ENCODE results near the gene SPOCD1.
A peak's percentile ranks its signal among the peaks of the same experiment; 100 is the strongest.

SPOCD1 gene

DNA sequence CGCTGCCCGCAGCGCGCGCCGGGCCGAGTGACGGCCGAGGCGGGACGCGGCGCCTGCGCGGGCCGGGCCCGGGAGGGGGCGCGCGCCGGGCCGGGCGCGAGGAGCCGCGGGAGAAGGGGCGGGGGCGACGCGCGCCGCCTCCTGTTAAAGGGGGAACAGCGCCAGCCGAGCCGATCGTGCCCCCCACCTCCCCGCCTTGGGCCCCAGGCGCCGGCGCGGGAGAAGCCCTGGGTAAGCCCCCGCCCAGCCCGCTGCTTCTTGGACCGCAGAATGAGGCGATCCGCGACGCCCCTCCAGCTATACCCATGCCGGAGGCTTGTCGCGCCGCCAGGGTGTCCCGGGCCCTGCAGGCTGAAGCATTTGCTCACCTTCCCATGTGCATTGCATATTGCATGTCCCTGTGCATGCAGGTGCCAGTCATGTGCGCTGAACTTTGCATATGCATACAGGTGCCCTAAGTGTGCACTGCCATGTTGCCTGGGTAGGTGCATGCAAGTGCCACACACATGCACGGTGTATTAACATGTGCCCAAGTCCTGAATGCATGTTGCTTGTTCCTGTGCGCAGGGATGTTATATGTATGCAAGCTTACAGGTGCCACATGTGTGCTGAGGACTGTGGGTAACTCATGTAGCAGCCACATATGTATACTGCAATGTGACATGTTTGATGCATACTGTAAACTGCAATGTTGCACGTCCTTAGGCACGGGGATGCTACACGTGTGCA lies 51.3 kb downstream of the SPOCD1 start, which contains the start of gene ADGRB2:
TSS of gene ADGRB2 (minus strand) at position 29 of the 729 bp plus-strand sequence. CDS start 7,119 bp downstream, outside the sequence.
- peak in 3 of 10 donors; percentile 45 to 86 (median 47) for DNase-seq
- intact Hi-C loops (cut with DNase I), result loop anchor here (5.0 kb wide), 1 partner anchor 198 kb away; no protein-coding TSS in a partner anchor

DNA sequence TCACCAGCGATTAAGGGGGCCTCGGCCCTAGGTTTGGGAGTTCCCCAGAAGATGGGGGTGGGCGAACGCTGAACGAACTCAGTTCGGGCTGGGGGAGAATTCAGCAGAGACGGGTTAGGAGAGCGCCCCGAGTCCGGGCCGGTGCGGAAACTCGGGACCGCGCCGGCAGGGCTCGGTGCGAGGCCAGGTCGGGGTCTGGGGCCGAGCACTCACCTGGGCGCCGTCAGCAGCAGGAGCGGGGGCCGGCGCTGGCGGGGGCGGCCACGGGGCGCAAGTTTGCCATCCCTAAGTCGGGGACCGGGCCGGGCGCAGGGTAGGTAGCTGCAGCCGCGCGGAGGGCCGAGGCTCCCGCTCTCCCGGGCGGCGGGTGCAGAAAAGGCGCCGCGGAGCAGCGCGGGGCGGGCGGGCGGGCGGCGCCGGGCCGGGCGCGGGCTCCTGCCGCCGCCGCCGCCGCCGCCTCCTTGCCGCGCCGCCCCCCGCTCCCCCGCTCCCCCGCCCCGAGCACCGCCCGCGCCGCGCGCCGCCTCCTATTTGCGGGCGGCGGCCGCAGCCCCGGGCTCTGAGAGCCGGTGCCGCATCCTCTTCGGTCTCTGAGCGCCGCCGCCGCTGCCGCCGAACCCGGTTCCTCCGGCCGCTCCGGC lies 52.0 kb downstream of the SPOCD1 start:
- peak in 1 of 10 donors; percentile 60 for DNase-seq
- intact Hi-C loops (cut with DNase I), result loop anchor here (5.0 kb wide), 1 partner anchor 199 kb away; no protein-coding TSS in a partner anchor

DNA sequence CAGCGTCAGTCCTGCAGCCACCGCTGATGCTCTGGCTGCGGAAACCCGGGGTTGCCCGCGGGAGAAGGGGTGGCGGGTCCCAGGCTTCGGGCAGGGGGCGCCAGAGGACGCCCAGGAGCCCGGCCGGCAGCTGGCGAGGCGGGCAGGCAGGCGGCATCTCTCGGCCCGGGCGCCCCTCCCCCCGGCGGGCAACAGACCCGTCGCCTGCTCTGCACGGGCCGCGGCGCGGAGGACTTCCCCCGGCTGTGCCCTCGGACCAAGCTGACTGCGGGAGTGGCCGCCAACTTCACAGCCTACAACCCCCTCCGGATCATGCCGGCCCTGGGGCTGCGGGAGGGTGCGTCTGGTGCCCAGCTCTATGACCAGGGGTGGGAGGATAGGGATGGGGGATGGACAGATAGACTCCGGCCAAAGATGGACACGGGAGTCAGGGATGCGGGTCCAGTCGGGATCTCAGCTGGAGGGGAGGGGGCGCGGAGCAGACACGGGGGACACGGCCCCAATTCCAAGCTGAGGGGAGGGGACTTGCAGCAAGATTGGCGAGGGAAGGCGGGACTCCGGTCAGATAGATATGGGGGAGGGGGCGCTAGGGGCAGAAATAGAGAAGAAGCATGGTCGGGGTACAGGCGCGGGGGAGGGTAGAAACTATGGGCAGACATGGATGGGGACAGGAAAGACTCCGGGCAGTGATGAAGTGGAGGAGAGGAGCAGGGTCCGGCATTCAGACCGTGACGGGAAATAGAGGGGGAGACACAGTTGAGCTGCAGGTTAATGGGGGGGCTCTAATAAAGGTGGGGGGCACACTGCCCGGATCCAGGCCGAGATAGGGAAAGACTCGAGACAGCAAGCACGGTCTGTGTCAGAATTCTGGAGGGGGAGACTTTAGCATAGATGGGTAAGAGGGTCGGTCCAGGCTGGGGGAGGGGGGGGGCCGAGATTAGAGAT lies 52.8 kb downstream of the SPOCD1 start:
- intact Hi-C loops (cut with DNase I), result loop anchor here (1.0 to 5.0 kb wide), 2 partner anchors 25 to 199 kb away; no protein-coding TSS in a partner anchor

DNA sequence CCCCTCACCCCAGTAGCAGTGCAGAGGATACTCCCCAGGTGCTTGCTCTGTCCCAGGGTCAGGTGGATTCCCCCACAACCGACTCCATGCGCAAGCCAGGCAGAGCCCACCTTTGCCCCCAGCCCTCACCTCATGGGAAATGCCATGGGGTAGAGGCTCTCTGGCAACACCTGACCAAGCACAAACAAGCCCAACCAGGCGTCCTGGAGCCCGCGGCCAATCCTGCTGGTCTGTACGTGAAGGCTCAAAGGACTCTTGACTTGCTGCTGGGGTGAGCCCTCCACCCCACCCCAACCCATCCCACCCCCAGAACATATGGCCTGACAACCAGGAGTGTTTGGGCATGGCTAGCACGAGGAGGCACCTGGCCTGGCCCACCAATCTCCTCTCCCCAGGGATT lies 53.5 kb downstream of the SPOCD1 start:
- intact Hi-C loops (cut with DNase I), result loop anchor here (1.0 to 5.0 kb wide), 2 partner anchors 26 to 200 kb away; no protein-coding TSS in a partner anchor
- no peak for DNase-seq

More for the DNA sequence above, 52.8 kb downstream of the SPOCD1 start:
- DNase-seq, result peak; percentile 67 to 98 (median 80)

DNA sequence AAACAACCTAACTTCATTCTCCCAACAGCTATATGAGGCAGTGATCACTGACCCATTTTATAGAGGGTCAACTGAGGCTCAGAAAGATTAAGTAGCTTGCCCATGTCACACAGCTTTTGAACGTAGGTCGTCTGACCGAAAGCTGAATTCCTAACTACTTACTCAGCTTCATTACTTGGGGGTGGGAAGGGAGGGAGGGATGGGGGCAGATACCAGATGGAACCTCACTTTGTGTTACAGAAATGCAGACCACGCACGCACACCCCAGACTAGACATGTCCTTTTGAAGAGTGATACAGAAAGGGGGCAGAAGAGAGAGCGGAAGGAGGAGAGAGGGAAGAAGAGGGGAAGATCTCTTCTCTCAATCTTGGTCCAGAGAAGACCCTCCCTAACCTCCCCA lies 53.9 kb downstream of the SPOCD1 start:
- intact Hi-C loops (cut with DNase I), result loop anchor here (1.0 to 5.0 kb wide), 2 partner anchors 26 to 200 kb away; no protein-coding TSS in a partner anchor
- DNase-seq, result peak in 1 of 10 donors; percentile 50

DNA sequence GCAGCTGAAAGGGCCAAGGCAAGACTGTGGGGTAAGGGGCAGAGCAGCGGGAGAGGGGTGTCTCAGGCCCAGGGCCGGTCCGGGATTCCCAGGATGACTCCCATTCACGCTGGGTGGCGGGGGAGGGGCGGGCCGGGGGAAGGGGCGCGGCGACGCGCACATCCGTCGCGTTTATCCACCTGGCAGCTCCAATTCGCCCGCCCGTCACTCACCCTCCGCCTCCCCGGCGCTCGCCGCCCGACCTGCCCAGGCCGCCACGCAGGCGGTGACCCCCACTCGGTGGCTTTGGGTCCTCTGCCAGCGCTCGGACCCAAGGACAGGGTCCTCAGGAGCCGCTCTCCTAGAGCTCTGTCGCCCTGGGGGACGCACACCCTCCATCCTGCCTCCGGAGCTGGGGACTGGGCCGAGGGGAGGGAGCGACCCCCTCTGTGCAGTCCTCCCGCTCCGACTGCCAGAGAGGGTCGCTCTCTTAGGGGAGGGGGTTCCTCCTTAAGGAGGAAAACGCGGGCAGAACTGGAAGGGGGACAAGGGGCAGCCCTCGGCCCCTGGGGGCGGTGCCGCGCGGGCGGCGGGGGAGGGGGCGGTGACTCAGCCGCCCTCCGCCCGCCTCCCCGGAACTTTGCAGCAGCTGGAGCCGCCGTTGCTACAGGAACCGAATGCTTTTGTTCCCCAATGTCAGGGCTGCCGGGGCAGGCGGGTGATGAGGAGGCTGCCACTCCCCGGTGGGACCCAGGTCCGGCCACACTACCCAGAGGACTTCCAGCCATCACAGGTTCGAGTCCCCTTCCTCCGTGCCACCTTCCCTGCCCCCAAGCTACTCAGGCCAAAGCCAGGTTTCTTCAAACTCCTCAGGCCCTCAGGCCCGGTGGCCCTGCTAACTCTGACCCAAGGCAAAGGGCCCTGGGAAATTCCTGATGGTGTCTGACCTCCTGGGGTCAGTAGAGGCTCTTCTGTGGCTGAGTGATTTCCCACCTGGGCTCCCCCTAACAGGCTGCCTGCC lies 55.1 kb downstream of the SPOCD1 start:
- intact Hi-C loops (cut with DNase I), result loop anchor here (5.0 kb wide), 1 partner anchor 202 kb away; no protein-coding TSS in a partner anchor
- peak in 6 of 10 donors; percentile 60 to 93 (median 80) for DNase-seq

DNA sequence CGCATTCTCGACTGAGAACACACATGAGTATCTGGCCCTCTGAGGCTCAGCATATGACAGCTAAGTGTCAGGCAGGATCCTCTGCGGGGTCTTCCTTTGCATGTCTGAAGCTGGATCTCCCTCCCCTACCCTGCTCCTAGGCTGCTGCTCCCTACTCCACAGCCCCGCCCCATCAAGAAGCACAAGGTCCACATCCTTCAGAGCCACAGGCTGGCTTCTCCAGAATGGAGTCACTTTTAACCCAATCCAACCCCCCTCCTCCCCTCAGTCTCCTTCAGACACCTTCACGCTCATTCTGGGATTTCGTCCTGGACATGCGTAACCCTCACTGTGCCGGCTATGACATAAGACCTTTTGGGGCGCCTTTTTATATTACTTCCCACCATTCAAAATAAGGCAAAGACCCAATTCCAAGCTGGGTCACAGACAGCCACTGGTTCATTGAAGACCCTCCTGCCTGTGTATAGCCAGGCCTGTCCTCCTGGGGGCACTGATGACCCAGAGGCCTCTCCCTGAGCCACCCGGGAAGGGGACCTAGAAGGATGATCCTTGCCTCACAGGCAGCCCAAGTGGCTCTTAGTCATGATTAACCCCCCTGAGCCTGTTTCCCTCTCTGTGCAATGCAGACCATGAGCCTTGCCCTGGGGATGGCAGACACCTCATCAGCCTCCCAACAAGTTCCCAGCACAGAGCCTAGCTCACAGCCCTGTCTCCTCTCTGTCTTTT lies 56.4 kb downstream of the SPOCD1 start:
- peak in 1 of 10 donors; percentile 25 for DNase-seq
- intact Hi-C loops (cut with DNase I), result loop anchor here (5.0 kb wide), 1 partner anchor 203 kb away; no protein-coding TSS in a partner anchor

DNA sequence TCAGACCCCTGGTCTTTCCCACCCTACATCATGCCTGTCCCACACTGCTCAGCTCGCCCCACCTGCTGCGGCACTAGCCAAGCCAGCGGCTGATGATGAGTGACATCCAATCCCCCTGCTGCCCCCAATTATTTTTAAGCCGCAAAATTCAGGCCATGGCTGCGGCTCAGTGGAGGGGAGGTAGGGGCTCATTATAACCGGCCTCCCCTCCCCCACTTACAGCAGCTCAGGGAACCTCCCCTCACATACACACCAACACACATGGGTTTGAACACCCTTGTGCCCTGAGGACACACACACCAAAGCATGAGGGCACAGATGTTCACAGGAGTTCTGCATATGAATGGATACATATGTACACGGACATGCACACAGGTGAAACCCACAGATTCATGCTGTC lies 57.0 kb downstream of the SPOCD1 start:
- intact Hi-C loops (cut with DNase I), result no loop called here
- DNase-seq, result peak in 1 of 10 donors; percentile 26

DNA sequence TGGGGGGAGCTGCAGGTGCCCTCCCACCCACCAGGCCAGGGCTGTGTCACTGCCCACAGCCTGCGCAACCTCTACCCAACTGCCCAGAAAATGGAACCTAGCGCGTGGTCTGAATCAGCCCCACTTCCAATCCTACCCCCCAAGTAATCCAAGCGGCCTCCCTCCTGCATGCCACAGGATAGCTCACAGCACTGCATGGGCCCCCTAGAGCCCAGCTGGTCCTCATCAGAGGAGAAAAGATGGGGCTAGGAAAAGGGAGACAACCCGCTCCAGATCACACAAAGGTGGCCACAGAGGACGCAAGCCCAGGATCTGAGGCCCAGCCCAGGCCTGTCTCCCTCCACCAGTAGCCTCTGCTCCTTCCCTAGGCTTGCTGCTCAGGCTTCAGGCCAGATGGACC lies 57.8 kb downstream of the SPOCD1 start:
- intact Hi-C loops (cut with DNase I), result no loop called here
- peak in 1 of 10 donors; percentile 60 for DNase-seq

DNA sequence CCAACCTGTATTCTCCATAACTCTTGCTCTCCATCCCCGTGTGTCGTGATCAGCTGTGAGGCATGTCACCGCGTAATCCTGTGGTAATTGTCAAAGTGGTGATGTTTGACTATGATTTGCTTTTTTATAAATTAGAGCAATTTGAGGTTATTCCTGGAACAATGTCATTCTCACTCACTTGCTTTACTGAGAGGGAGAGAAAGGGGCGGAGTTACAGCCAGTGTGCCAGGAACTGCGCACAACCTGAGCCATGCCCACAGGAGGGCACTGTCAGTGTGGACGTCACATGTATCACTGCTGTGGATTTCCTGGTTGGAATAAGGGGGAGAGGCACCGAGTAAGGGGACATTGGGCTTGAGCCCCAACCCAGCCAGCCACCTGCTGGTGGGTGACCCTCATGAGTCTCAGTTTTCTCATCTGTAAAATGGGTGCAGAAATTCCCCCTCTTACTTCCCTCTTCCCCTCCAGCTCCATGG lies 58.6 kb downstream of the SPOCD1 start:
- intact Hi-C loops (cut with DNase I), result no loop called here
- peak in 1 of 10 donors; percentile 77 for DNase-seq

DNA sequence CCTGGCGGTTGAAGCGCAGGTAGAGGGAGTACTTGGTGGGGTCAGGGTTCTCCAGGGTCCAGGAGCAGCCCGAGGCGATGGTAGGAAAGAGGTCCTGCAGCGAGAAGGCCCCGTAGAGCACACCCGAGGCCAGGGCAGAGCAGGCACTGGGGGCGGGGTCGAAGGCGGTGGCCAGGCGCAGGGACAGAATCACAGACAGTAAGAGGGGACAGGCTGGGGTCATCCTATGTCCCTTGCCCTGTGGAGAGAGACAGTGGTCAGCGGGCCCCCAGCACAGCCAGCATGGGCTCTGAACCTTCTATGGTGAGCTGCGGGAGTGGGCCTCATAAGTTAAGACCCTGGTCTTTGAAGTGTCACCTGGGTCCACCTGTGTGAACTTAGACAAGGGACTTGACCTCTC lies 59.2 kb downstream of the SPOCD1 start:
- DNase-seq, result peak in 1 of 10 donors; percentile 33
- intact Hi-C loops (cut with DNase I), result no loop called here

DNA sequence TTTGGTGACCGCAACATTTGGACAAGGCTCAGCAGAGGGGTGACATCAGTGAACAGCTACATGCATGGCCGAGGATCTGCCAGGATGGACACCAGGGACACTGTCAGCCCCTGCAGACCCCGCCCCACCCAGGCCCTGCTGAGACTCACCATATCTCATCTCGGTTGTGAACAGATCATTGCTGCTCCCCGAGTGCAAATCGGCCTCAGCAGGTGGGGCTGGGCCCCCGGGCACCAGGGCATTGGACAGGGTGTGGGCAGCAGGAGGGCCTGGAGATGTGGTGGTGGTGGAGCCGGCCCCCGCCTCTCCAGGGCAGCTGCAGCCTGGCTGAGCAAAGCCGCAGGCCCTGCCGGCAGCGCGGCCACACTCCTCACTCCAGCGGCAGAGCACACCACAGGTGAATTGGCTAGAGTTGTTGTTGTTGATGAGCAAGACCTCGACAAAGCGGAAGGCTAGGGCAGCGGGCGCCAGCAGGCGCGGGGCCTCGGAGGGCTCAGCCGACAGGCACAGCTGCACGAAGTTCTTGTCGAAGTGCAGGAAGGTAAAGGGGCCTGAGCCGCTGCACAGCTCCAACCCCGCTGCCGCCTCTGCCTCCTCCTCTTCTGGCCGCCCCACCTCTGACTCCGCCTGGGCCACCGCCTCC lies 59.9 kb downstream of the SPOCD1 start:
- DNase-seq, result no peak
- intact Hi-C loops (cut with DNase I), result no loop called here

DNA sequence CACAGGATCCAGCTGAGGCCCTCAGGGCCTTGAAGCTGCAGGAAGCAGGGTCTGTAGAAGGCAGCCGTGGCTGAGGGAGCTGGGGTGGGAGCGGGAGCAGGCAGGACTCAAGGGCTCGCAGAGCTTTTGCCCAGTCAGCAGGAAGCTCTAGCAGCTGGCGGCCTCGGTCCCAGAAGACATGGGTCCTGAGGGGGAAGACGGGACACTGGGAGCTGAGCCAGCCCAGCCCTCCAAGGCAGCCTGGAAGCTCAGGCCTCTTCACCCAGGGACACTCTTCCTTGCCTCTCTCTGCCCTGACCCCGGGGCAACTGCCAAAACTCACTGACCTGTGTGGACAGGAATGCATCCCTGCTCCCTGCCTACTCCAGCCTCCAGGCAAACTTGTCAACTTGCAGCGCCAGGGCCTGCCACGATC lies 60.6 kb downstream of the SPOCD1 start:
- DNase-seq, result peak in 1 of 10 donors; percentile 77
- intact Hi-C loops (cut with DNase I), result no loop called here

DNA sequence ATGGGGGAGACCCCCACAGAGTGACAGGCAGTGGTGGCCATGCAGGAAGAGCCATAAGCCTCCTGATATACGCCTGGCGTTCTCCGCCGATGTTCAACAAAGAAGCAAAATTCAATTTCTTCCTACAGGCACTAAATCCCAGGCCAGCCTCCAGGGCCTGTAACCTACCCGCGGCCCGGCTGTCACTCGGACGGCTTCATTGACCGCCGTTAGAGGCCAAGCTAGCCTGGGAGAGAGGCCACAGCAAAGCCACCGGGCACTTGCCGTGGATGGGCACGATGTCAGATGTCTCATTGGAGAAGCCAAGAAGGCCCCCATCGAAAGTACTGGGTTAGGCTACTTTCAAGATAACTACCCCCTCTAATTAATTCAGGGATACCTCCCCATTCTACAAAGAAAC lies 61.4 kb downstream of the SPOCD1 start:
- DNase-seq, result peak in 1 of 10 donors; percentile 65
- intact Hi-C loops (cut with DNase I), result no loop called here

DNA sequence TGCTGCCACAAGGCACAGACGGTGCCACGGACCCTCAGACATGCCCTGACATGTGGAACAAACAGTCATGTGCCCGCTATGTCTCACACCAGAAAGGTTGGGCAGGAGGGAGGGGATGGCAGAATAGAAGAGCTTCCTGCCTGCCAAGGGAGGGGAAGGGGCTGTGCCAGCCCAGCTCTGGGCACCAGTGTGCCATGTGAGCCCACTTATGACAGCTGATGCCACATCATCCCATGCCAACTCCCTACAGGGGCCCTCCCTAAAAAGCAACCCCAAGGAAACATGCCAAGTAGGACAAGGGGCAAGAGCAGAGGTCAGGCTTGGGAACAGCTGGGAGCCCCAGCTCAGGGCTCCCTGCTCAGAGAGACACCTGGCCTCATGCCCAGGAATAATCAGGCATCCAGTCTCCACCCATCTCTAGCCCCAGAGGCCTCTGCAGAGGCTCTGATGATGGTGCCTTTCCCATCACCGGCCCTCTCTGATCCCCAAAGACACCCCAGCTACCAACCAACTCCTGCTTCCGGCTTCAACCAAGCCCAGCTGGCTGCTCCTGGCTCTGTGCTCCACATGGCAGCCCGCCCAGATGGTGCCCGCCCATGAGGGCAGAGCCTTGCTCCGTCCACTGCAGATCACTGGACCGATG lies 62.0 kb downstream of the SPOCD1 start:
- DNase-seq, result peak; percentile 88 to 99 (median 93)
- intact Hi-C loops (cut with DNase I), result no loop called here

DNA sequence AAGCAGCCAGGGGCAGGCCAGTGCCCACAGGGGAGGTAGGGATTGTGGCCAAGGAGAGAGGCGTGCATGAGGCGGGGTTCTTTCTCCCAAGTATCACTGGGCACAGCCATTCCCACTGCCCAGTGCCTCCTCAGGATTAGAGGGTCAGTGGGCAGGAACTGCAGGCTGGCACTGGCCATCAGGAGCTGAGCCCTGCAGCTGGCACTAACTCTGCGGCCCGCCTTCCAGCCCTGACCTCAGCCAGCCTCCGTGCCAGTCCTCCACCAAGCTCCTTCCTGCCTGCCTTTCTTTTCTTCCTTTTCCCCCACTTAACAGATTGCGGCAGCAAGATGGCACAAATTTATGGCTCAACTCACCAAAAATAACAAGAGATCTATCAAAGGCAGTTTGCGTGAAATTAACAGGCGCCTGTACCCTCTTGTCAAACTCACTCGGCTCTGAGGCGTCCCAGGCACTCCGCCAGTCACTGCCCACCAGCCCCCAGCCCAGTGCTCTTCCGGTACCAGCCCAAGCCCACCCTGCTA lies 62.8 kb downstream of the SPOCD1 start:
- intact Hi-C loops (cut with DNase I), result no loop called here
- DNase-seq, result peak in 4 of 10 donors; percentile 57 to 93 (median 74)

DNA sequence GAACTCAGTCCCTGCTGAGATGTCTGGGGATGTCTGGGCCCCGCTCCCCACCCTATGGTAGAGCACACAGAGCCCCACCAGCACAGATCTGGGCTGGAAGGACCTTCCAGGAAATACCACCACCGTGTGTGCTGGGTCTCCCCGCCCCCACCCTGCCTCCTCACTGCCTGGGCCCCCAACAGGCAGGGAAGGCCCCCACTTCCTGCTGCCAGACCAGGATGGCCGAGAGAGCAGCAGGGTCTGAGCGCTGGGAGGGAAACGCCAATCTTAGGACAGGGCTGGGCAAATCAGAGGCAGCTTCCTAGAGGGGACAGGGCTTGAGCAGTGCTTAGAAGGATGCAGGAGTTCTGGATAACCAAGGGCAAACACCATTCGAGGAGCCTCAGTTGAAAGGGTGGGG lies 63.6 kb downstream of the SPOCD1 start:
- intact Hi-C loops (cut with DNase I), result no loop called here

More for the DNA sequence above, 63.6 kb downstream of the SPOCD1 start:
- DNase-seq, result no peak

Measured in posterior cingulate gyrus (tissue), 11 donors.